ENCODE measurements around the gene FAM107B. TPM values are rescaled to one million over a fixed set of nuclear protein-coding genes. Genes with fewer than 3 reads are reported as not detected.

Gene FAM107B
- total and polyA plus RNA-seq, 2 of the 4 experiments (the other 2 are of a cell fraction), result 26.4 to 27.1 TPM

DNA sequence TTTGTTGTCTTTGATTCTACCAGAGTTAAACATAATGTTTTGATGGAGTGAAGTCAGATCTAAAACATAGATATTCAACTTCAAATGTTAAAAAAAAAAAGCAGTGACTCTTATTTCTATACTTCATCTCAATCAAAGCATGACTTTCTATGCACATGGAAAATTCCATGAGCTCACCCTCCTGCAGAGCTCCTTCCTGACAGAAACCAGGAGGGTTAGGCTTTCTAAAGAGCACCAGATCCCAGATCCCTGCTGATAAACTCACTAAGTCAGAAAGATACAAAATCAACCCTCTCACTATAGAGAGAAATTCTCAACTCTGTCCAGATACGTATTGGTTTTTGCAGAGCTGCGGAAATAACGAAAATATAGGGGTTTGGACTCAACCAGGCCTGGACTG, 122.6 kb downstream of the FAM107B start:
- no CpG with 5 or more reads among the region's 3 CpGs for WGBS, 2 experiments (ENCODE audit: extremely low coverage in 2 of 2, insufficient read length in 1 of 2)
- Histone ChIP-seq H3K4ac (ENCODE audit: low read depth, low read length) (no peak overlapping the region), H3K14ac (replicated peaks; ENCODE audit: low read depth, low read length) (no peak overlapping the region), H3K23ac (ENCODE audit: low read depth, low read length) (no peak overlapping the region), H2BK20ac (ENCODE audit: low read depth, low read length) (no peak overlapping the region), H2BK120ac (ENCODE audit: low read depth, low read length) (no peak overlapping the region), H2AFZ (replicated peaks; ENCODE audit: low read length, poor library complexity) (no peak overlapping the region), H2AK9ac (replicated peaks; ENCODE audit: low read depth, low read length, poor library complexity) (no peak overlapping the region), H2AK5ac (ENCODE audit: low read depth, low read length) (no peak overlapping the region), H3K9ac (ENCODE audit: low read depth, low read length) (no peak overlapping the region), H3K36me3 (ENCODE audit: control insufficient read depth, insufficient read depth, low read length) (no peaks in the 10 kb centered on the region), H3K4me2 (ENCODE audit: low read depth, low read length) (no peak overlapping the region), H3K27me3 (ENCODE audit: control insufficient read depth, insufficient read depth, low read length) (peaks cover 3% of the 10 kb centered on the region), H2BK15ac (ENCODE audit: low read depth, low read length) (no peak overlapping the region), H3K56ac (ENCODE audit: extremely low read depth, insufficient read depth, low read length) (no peak overlapping the region), H3K79me1 (ENCODE audit: low read depth in 1 of 2, low read length in 2 of 2) (no peaks in the 10 kb centered on the region), H4K91ac (ENCODE audit: insufficient read depth, low read depth, low read length) (no peak overlapping the region), H4K20me1 (ENCODE audit: insufficient read depth, low read length) (no peaks in the 10 kb centered on the region), H3K9me1 (ENCODE audit: insufficient read depth, low read length) (peaks cover 7% of the 10 kb centered on the region; the same call in 1 of the 2 replicates), H3K18ac (ENCODE audit: low read depth, low read length) (no peak overlapping the region), H3K4me1 (ENCODE audit: control insufficient read depth, insufficient read depth, low read length) (peaks cover 9% of the 10 kb centered on the region), H3K4me3 (ENCODE audit: insufficient read depth, low read depth, low read length) (no peak overlapping the region), H4K8ac (ENCODE audit: low read depth in 2 of 2, low read length in 2 of 2) (no peak overlapping the region), H3K27ac (ENCODE audit: insufficient read depth, low read length) (no peak overlapping the region), H3K9me3 (ENCODE audit: control insufficient read depth, insufficient read depth, low read length) (no peaks in the 10 kb centered on the region), H4K5ac (ENCODE audit: low read depth, low read length) (no peak overlapping the region), H2BK5ac (ENCODE audit: low read depth, low read length, poor library complexity, severe bottlenecking) (no peak overlapping the region)
- in situ Hi-C loops (cut with MboI; ENCODE audit: low sequenced_read_pairs), result no loop called here
- TF ChIP-seq NFE2L2 (IDR thresholded peaks at IDR 0.05; ENCODE audit: low read depth, low read length) (no peak), MAZ (IDR thresholded peaks at IDR 0.05; ENCODE audit: borderline replicate concordance, low read depth, low read length) (no peak), RFX5 (IDR thresholded peaks at IDR 0.05; ENCODE audit: low read depth, low read length) (no peak), USF2 (IDR thresholded peaks at IDR 0.05; ENCODE audit: low read depth, low read length) (no peak), CHD1 (IDR thresholded peaks at IDR 0.05; ENCODE audit: low read depth, low read length) (no peak), CTCF (conservative IDR thresholded peaks at IDR 0.05; ENCODE audit: low read depth, low read length) (no peak), RAD21 (IDR thresholded peaks at IDR 0.05; ENCODE audit: low read length) (no peak), POLR2A (IDR thresholded peaks at IDR 0.05; ENCODE audit: low read depth, low read length) (no peak), FOS (IDR thresholded peaks at IDR 0.05; ENCODE audit: low read depth, low read length) (no peak), RCOR1 (IDR thresholded peaks at IDR 0.05; ENCODE audit: insufficient replicate concordance, low read length) (no peak), MXI1 (IDR thresholded peaks at IDR 0.05; ENCODE audit: borderline replicate concordance, low read depth, low read length) (no peak), CEBPB (IDR thresholded peaks at IDR 0.05; ENCODE audit: low read depth, low read length) (no peak), SMC3 (IDR thresholded peaks at IDR 0.05; ENCODE audit: low read depth, low read length) (no peak)
- TF ChIP-seq, protein P1, sequence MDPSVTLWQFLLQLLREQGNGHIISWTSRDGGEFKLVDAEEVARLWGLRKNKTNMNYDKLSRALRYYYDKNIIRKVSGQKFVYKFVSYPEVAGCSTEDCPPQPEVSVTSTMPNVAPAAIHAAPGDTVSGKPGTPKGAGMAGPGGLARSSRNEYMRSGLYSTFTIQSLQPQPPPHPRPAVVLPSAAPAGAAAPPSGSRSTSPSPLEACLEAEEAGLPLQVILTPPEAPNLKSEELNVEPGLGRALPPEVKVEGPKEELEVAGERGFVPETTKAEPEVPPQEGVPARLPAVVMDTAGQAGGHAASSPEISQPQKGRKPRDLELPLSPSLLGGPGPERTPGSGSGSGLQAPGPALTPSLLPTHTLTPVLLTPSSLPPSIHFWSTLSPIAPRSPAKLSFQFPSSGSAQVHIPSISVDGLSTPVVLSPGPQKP (IDR thresholded peaks at IDR 0.05; ENCODE audit: borderline replicate concordance, low read depth, low read length), result no peak
- ChIA-PET CTCF (no interaction called here), POLR2A (ENCODE audit: unreplicated experiment) (no interaction called here)
- intact Hi-C loops (cut with micrococcal nuclease), result loop anchor here (5.0 kb wide), 1 partner anchor 35 kb away; no protein-coding TSS in a partner anchor
- DNase-seq (peak; percentile 3), ATAC-seq (ENCODE audit: low read depth) (no peak)
- dilution Hi-C loops (cut with HindIII; ENCODE audit: low sequenced_read_pairs, unreplicated experiment), result no loop called here
- no TSS peak for BruUV-seq (replicated peaks)

Measured in IMR-90 (cell line).